ENCODE measurements around the gene CORO2A. TPM values are rescaled to one million over a fixed set of nuclear protein-coding genes. Genes with fewer than 3 reads are reported as not detected.

The CORO2A gene
- total RNA-seq, 1 experiment from 2014 or later: 24.3 TPM

- DNase-seq: no peak
- Mint-ChIP-seq H3K36me3 (ENCODE audit: insufficient read depth, unreplicated experiment) (no peaks in the 10 kb centered on the region), H3K27ac (ENCODE audit: unreplicated experiment) (no peak overlapping the region), H3K27me3 (ENCODE audit: unreplicated experiment) (no peaks in the 10 kb centered on the region), H3K4me1 (ENCODE audit: low read depth, unreplicated experiment) (no peaks in the 10 kb centered on the region), H3K9me3 (ENCODE audit: low read depth, unreplicated experiment) (no peaks in the 10 kb centered on the region), H3K4me3 (ENCODE audit: low read depth, unreplicated experiment) (no peak overlapping the region)
- TF ChIP-seq CTCF (IDR thresholded peaks at IDR 0.05; ENCODE audit: unreplicated experiment): no peak
- intact Hi-C loops (cut with micrococcal nuclease; ENCODE audit: unreplicated experiment): loop anchor here (10.0 kb wide), 1 partner anchor 127 kb away; no protein-coding TSS in a partner anchor
- CTCF ChIA-PET: no interaction called here
- BruUV-seq (replicated peaks): no TSS peak
These were observed 9.8 kb upstream of the CORO2A start for GRCh38 chr9:98202252-98202651.

- Mint-ChIP-seq H3K27me3 (ENCODE audit: unreplicated experiment) (no peaks in the 10 kb centered on the region), H3K4me1 (ENCODE audit: low read depth, unreplicated experiment) (no peaks in the 10 kb centered on the region), H3K36me3 (ENCODE audit: insufficient read depth, unreplicated experiment) (no peaks in the 10 kb centered on the region), H3K9me3 (ENCODE audit: low read depth, unreplicated experiment) (no peaks in the 10 kb centered on the region), H3K4me3 (ENCODE audit: low read depth, unreplicated experiment) (no peak overlapping the region), H3K27ac (ENCODE audit: unreplicated experiment) (no peak overlapping the region)
- no peak for TF ChIP-seq CTCF (IDR thresholded peaks at IDR 0.05; ENCODE audit: unreplicated experiment)
- no peak for DNase-seq
- BruUV-seq (replicated peaks): no TSS peak
- intact Hi-C loops (cut with micrococcal nuclease; ENCODE audit: unreplicated experiment): loop anchor here (10.0 kb wide), 1 partner anchor 127 kb away; no protein-coding TSS in a partner anchor
- CTCF ChIA-PET: no interaction called here
These were observed 9.3 kb upstream of the CORO2A start for GRCh38 chr9:98201749-98202148.

GRCh38 chr9:98201102-98201501, 8.7 kb upstream of the CORO2A start:
- Mint-ChIP-seq H3K4me3 (ENCODE audit: low read depth, unreplicated experiment) (no peak overlapping the region), H3K9me3 (ENCODE audit: low read depth, unreplicated experiment) (no peaks in the 10 kb centered on the region), H3K27ac (ENCODE audit: unreplicated experiment) (no peak overlapping the region), H3K36me3 (ENCODE audit: insufficient read depth, unreplicated experiment) (no peaks in the 10 kb centered on the region), H3K27me3 (ENCODE audit: unreplicated experiment) (no peaks in the 10 kb centered on the region), H3K4me1 (ENCODE audit: low read depth, unreplicated experiment) (no peaks in the 10 kb centered on the region)
- intact Hi-C loops (cut with micrococcal nuclease; ENCODE audit: unreplicated experiment): loop anchor here (10.0 kb wide), 1 partner anchor 126 kb away; no protein-coding TSS in a partner anchor
- CTCF ChIA-PET: no interaction called here
- no TSS peak for BruUV-seq (replicated peaks)
- TF ChIP-seq CTCF (IDR thresholded peaks at IDR 0.05; ENCODE audit: unreplicated experiment): no peak
- no peak for DNase-seq

- BruUV-seq (replicated peaks): no TSS peak
- no peak for TF ChIP-seq CTCF (IDR thresholded peaks at IDR 0.05; ENCODE audit: unreplicated experiment)
- no peaks in the 10 kb centered on the region for H3K27me3 Mint-ChIP-seq (ENCODE audit: unreplicated experiment)
- intact Hi-C loops (cut with micrococcal nuclease; ENCODE audit: unreplicated experiment): loop anchor here (10.0 kb wide), 1 partner anchor 125 kb away; no protein-coding TSS in a partner anchor
- no peaks in the 10 kb centered on the region for H3K4me1 Mint-ChIP-seq (ENCODE audit: low read depth, unreplicated experiment)
- CTCF ChIA-PET: no interaction called here
- no peak for DNase-seq
- no peak overlapping the region for H3K27ac Mint-ChIP-seq (ENCODE audit: unreplicated experiment)
- no peaks in the 10 kb centered on the region for H3K36me3 Mint-ChIP-seq (ENCODE audit: insufficient read depth, unreplicated experiment)
- H3K4me3 Mint-ChIP-seq (ENCODE audit: low read depth, unreplicated experiment): no peak overlapping the region
- no peaks in the 10 kb centered on the region for H3K9me3 Mint-ChIP-seq (ENCODE audit: low read depth, unreplicated experiment)
These were observed 7.1 kb upstream of the CORO2A start for GRCh38 chr9:98199388-98200033.

Measured in Calu3 (cell line).